ENCODE measurements around the gene SGCA. TPM values are rescaled to one million over a fixed set of nuclear protein-coding genes. Genes with fewer than 3 reads are reported as not detected.
A peak's percentile ranks its signal among the peaks of the same experiment; 100 is the strongest.

SGCA gene
- 159 TPM for total RNA-seq
- long read RNA-seq, transcript SGCA-201 (10 exons, 1,432 nt) = major isoform, 93 of 240 reads
- long read RNA-seq, transcript SGCA-202 (8 exons, 1,057 nt) = minor isoform, 49 of 240 reads
- long read RNA-seq, partial matches to known transcripts = 48 of 240 reads
- long read RNA-seq, other reads (novel, unspliced or antisense) = 48 of 240 reads

DNA sequence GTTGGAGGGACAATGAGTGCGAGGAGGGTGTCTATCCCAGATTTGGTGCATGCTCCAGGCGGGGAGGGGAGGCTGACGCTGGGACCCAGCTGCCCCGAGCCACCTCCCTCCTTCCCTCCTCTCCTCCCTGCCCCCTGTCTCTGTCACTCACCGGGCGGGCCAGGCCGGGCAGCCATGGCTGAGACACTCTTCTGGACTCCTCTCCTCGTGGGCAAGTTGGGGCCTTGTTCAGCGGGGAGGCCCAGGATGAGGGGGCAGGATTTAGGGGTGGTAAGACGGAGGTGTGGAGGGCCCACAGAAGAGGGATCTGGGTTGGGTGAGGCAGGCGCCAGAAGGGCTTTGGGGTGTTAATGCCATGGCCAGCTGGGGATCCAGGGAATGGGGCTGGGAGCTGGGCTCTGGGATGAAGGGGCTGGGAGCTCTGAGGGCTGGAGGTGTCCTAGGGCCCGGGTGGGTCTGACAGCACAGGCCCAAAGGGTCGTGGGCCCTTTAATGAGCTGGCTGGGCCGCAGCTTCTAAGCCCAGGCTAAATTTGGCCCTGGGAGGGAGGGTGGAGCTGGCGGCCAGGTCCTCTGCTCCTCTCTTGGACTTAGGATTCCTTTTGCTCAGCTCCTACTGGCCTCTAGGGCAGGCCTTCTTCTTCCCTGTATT, at the start of gene SGCA:
TSS of gene SGCA (plus strand) at position 139 of the 651 bp plus-strand sequence. CDS start at position 175, 36 bp downstream.
- DNase-seq (ENCODE audit: low spot score) = no peak
- intact Hi-C loops (cut with DNase I) = loop anchor here (2.0 kb wide), 1 partner anchor 15 kb away; the partner anchor contains the start of gene PPP1R9B

DNA sequence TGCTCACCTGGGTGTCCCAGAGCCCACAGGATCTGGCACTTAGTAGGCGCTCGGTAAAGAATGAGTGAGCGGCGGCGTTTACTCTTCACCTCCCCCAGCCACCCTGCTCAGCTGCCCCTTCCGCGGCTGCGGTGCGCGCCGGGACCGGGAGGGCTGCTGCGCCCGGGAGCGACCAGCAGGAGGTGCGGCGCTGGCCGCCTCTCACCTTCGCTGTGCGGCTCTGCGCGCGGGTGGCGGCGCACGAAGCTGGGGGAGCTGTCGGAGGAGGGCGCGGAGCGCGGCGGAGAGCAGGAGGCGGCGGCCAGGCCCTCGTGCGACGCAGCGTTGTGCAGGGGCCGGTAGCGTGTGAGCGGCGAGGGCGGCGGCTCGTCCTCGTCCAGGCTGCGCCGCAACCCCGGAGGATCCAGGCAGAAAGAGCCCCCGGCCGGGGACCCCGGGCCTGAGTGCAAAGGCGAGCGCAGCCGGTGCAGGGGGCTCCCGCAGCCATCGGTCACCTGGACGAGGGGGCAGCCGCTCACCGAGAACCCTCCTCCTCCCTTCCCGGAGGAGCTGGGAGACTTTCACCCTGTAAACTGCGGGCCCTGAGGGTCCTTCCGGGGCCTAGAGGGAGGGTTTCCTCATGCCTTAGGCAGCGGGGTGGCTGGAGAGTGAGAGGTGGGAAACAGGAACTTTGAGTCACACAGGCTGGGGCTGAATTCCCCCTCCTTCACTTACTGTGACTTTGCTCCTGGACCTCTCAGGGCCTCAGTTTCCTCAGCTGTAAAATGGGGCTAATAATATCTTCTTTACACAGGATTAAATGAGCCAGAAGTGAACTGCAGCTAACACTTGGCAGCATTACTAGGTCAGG, 48.4 kb upstream of the SGCA start:
- DNase-seq (ENCODE audit: low spot score) = peak; percentile 69
- intact Hi-C loops (cut with DNase I) = loop anchor here (5.0 kb wide), 1 partner anchor 45 kb away; no protein-coding TSS in a partner anchor

- intact Hi-C loops (cut with DNase I) = loop anchor here (5.0 kb wide), 1 partner anchor 44 kb away; no protein-coding TSS in a partner anchor
- DNase-seq (ENCODE audit: low spot score) = no peak
These were observed 47.6 kb upstream of the SGCA start for GRCh38 chr17:50118076-50118827.

DNA sequence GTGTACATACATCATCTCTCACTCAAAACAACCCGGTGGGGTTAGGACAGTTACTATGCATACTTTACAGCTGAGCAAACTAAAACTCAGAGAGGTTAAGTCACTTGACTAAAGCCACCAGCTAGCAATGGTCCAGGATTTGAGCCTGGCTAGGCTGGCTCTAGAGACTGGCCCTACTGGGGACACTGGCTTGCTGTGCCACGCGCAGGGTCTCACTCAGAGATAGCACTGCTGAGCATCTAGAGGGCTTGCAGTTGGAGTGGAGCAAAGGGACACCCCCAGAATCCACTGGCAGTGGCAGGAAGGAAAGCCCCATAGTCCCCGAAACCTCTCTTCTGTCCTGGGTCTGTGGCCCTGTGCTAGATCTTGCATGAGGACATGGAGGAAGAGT, 47.0 kb upstream of the SGCA start:
- no peak for DNase-seq (ENCODE audit: low spot score)
- intact Hi-C loops (cut with DNase I) = loop anchor here (5.0 kb wide), 1 partner anchor 43 kb away; no protein-coding TSS in a partner anchor

- DNase-seq (ENCODE audit: low spot score) = no peak
- intact Hi-C loops (cut with DNase I) = no loop called here
These were observed 45.1 kb upstream of the SGCA start for GRCh38 chr17:50120475-50121253.

- intact Hi-C loops (cut with DNase I) = no loop called here
These were observed 42.9 kb upstream of the SGCA start for GRCh38 chr17:50122945-50123344.

GRCh38 chr17:50123649-50124349, 42.0 kb upstream of the SGCA start:
- intact Hi-C loops (cut with DNase I) = no loop called here
- no peak for DNase-seq (ENCODE audit: low spot score)

More at GRCh38 chr17:50122945-50123344, 42.9 kb upstream of the SGCA start:
- DNase-seq (ENCODE audit: low spot score) = no peak

DNA sequence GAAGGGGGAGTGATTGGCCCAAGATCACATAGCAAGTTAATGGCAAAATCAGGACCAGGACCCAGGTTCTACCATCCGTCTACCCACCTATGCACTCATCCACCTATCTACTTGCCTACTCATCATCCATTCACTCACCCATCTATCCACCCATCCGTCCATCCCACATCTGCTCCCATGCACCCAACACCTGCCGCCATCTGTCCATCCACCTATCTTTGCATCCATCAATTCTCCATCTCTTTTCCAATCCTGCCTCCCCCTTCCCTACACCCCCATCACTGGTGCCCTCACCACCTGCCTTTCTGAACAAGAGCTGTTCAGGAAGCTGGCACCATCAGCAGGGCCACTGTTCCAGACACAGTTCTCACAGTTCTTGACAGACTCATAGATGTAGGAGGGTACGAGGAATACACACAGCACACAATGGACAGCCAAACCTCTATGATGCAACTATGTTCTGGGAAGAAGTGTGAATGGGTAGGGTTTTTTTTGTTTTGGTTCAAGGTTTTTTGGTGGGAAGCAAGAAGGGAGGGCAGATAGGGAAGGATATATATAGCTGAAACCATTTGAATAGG, 40.3 kb upstream of the SGCA start:
- intact Hi-C loops (cut with DNase I) = no loop called here
- no peak for DNase-seq (ENCODE audit: low spot score)

DNA sequence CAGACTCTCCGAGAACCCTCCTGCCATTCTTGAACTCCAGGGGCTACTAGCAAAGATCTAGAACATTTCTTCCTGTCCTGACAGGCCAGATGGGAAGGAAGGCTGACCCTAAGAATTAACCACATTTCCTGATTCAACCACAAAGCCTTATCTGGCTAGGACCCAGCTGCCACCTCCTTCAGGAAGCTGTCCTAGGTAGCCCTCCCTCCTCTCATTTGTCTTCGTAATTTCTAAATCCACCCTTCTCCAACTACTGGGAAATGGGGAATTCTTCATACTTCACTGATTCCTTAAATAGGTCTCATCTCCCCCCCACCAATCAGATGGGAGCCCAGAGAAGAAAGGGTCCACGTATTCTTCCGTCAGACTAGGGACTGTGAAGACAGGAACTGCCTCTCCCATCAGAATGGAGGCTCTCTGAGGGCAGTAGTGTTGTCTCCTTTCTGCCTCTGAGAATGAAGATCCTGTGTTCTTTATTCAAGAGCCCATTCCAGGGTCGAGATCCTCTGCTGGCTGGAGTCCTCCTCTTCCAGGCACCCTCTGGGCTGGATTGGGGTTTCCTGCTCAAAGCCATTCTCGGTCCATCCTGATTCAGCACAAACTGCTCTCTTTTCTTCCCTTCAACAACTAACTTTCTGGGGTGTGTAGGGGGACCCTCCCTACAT, 38.0 kb upstream of the SGCA start:
- intact Hi-C loops (cut with DNase I) = no loop called here
- DNase-seq (ENCODE audit: low spot score) = no peak

DNA sequence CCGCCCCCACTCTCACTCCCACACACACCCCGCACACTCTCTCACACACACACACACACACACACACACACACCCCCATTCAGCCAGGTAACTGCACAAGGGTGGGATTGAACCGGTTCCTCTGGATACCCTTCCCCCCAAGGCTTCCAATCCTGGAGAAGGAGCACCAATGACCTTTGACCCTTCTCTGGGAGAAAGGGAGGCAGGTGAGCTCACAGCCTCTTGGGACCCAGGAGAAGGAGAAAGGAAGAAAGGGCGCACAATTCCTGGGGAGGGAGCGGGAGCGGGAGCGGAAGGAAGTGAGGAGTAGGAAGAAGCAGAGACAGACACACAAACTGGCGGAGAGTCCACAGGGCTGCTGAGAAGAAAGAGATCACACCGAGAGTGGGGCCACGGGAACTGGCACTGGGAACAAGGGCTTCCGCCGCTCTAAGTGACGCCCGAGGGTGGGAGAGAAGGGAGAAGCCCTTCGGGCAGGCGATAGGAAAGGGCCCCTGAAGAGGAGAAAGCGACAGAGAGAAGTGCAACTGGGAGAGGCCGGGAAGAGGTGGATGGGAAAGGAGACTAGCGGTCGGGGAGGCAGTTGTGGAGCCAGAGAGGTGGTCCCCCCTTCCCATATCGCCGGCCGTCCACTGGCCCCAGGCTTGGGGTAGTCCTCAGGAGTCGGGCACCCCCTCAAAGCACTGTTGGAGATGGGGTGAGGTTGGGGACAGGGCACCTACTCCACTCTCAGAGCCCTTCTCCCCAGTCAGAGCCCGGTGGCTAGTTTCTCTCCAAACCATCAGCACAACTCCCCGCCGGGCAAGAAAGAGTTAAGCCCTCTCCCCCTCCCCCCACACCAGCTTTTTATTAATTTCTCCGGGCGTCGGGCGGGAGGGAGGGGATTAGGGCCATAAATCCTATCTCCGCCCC, 37.1 kb upstream of the SGCA start:
- no peak for DNase-seq (ENCODE audit: low spot score)
- intact Hi-C loops (cut with DNase I) = no loop called here

GRCh38 chr17:50129353-50129727, 36.5 kb upstream of the SGCA start:
- DNase-seq (ENCODE audit: low spot score) = no peak
- intact Hi-C loops (cut with DNase I) = no loop called here

DNA sequence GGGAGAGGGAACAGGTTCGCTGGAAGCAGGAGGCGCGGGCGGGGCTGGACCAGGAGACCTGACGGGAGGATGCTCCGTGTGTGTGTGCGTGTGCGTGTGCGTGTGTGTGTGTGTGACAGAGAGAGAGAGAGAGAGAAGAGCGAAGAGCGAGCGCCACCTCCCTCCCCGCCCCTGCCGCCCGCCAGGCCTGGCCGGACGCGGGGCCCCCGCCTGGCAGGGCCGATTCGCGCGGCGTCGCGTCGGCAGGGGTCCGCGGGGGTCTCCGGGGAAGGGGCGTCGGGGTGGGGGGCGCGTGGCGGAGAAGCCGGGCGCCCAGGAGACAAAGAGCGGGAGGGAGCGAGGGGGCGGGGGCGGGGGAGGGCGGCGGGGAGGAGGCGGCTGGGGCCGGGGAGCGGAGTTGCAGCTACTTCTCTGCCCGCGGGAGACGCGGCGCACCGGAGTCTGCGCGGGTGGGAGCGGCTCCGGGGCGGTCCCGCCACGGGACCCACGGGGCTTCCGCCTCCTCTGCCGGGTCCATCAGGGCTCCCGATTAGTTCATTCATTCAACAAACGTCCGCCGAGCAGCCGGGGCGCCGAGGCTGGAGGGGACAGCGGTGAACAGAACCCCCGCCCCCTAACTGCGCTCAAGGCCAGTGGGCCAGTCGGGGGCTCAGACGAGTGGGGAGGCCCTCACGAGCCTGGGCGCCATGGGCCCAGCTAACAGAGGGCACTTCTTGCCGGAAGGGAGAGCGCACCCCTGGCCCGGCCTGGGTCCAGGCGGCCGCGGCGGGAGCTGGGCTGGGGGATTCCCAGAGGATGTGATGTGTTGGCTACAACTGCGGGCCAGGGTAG, 35.9 kb upstream of the SGCA start, which contains the start of gene SAMD14:
TSS of gene SAMD14 (minus strand) at position 433 of the 831 bp plus-strand sequence. CDS start 5,201 bp downstream, outside the sequence.
- DNase-seq (ENCODE audit: low spot score) = no peak
- intact Hi-C loops (cut with DNase I) = no loop called here

- intact Hi-C loops (cut with DNase I) = no loop called here
- no peak for DNase-seq (ENCODE audit: low spot score)
These were observed 35.1 kb upstream of the SGCA start for GRCh38 chr17:50130559-50131305.

DNA sequence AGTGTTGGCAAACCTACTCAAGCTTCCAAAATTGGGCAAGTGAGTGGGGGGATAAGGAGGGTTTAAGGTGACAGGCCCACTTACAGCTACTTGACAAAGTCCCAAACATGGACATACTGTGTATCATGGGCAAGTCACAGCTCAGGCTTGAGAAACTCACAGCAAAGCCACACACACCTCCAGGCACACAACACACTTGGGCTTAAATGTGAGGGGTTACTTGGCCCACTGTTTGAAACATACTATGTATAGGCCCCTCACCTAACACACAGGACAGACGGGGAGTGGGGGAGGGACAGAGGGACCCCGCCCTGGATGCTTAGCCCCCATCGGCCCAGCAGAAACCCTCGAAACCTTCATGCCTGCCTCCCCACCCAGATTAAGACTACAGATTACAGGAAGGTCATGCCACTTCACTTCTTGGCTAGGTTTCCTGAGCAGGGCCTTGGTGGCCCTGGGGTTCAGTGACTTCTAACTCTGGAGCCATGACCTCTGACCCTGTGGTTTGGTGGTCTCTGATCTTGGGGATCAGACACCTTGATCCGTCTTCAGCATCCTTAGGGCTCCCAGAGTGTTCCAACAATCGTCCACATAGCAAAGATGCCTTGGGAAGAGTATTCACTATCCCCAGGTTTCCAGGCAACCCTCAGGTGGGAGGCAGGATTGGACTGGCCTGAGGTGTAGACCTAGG, 33.6 kb upstream of the SGCA start:
- no peak for DNase-seq (ENCODE audit: low spot score)
- intact Hi-C loops (cut with DNase I) = no loop called here

Data from cardiac septum (tissue), 1 donor.